NCI-H774 (cell line): ENCODE results near the gene NUP98.

Experiments
- DNase-seq: peaks from one replicate; lab custom pipeline; 2025; lab: John Stamatoyannopoulos, UW

NUP98 gene

GRCh38 chr11:3735827-3736226, 61.5 kb downstream of the NUP98 start:
- DNase-seq, result no peak

GRCh38 chr11:3732671-3733436, 64.5 kb downstream of the NUP98 start:
- DNase-seq, result no peak

GRCh38 chr11:3723014-3723708, 74.2 kb downstream of the NUP98 start:
- no peak for DNase-seq

DNA sequence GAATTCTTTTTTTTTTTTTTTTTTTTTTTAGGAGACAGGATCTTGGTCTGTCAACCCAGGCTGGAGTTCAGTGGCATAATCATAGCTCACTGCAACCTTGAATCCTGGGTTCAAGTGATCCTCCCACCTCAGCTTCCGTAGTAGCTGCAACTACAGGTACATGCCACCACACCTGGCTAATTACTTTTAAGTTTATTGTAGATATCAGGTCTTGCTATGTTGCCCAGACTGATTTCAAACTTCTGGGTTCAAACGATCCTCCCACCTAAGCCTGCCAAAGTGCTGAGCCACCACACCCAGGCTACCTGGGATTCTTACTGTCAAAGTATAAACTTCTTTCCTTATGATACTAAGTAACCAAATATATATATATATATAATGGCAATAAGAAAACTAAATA, 75.3 kb downstream of the NUP98 start:
- DNase-seq, result no peak

GRCh38 chr11:3720997-3721396, 76.4 kb downstream of the NUP98 start:
- no peak for DNase-seq

- DNase-seq, result no peak
Observed at GRCh38 chr11:3712274-3712673, 85.1 kb downstream of the NUP98 start.

DNA sequence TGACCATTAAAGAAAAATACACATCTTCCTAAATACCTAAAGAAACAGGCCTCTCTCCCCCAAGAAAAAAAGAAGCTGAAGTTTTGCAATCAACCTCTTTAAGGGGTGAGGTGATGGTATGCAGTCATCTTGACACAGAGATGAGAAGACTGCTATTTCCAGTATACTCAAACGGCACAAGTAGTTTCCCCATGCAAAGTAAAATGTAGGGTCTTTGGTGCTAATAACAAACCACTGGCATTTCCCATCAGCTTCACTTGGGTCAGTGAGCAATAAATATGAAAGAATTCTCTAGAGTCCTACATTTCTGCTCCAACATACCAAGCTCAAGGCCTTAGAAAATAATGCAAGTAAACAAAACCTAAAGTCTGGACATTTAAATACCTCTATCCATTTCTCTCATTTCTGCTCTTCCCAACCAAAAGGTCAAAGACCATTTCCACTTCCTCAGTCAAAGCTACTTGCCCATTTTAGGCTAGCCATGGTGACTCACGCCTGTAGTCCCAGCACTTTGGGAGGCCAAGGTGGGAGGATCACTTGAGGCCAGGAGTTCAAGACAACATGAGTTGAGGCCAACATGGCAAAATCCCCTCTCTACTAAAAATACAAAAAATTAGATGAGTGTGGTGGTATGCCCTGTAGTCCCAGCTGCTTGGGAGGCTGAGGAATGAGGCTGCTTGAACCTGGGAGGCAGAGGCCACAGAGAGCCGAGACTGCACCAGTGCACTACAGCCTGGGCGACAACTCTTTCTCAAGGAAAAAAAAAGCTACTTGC, 86.7 kb downstream of the NUP98 start:
- DNase-seq, result no peak

DNA sequence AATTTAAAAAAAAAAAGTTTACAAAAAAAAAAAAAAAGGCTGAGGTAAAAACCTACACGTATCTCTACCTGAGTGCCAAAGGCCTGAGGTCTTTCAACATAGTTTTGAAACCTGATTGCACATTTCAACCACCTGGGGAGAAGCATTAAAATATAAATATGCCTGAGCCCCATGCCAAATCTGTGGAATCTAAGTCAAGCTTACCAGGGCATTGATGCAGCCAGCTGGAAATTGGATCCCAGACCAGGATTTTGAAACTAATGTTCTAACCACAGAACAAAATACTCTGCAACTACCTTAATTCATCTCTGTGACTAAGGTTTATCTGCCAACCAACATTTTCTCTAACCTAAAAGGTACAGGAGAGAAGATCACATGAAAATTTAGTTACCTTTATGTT, 87.4 kb downstream of the NUP98 start:
- DNase-seq, result no peak

DNA sequence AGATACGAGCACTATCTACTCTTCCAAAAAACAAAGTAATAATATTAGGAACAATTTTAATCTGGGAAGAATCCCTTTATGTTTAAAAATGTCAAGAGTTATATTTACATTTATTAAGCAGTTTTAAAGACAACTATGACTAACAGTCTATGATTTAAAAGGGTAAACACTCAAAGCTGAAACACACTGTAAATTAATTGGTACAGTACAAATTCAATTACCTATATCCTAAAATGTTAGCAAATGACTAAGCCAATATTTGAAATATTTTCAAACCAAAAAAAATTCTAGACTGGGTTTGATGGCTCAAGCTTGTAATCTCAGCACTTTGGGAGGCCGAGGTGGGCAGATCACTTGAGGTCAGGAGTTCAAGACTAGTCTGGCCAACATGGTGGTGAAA, 90.2 kb downstream of the NUP98 start:
- DNase-seq, result no peak

GRCh38 chr11:3703383-3703782, 94.0 kb downstream of the NUP98 start:
- DNase-seq, result no peak

DNA sequence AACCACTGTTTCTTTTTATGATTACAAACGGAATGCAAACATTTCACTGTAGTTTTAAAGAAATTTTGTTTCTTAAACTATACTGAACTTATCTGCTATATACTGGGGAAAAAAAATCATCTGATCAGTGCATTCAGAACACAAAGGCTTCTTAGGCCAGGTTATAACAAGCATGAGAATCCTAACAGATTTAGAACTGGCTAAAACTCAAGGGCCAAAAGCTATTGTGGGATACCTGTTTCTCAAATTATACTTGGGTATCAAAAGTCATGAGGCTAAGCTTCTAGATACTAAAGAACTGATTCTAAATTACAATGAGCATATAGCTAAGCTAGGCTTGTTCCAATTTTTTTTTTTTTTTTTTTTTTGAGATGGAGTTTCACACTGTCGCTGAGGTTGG, 96.4 kb downstream of the NUP98 start:
- DNase-seq, result no peak

DNA sequence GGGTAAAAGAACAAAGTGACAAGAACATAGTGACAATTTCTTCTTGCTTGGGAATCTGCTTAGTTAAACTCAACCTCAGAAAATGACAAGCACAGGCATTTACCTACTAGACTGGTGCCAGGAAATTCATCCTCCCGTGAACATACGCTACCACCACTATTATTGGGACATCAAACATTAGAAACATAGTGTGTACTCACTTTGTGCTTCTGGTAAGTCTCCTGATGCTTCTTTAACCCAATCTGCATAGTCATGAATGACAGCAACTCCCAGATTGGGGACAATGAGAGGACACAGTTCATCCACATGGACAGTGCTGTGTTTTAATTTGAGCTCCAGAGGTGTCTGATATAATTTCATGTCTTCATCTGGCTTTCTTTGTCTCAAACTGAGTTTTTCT, 96.9 kb downstream of the NUP98 start:
- DNase-seq, result no peak

GRCh38 chr11:3686751-3687150, 110.6 kb downstream of the NUP98 start:
- DNase-seq, result no peak

DNA sequence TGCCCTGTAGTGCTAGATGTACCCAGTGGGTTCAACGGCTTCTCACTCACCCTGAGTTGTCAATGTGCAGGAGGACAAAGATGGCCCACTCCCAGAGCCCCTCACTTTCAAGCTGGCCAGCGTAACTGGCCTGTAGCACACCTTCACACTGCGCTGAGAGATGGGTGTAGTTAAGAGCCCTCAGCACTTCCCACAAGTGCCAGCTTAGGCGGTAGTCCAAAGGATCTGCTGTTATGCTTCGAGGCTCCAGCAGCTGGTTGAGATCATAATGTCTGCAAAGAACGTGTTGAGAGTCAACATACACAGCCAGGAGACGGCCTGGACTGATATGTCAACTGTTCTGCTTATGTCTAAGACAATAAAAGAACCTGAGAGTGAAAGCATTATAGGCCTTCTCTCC, 111.4 kb downstream of the NUP98 start:
- no peak for DNase-seq

DNA sequence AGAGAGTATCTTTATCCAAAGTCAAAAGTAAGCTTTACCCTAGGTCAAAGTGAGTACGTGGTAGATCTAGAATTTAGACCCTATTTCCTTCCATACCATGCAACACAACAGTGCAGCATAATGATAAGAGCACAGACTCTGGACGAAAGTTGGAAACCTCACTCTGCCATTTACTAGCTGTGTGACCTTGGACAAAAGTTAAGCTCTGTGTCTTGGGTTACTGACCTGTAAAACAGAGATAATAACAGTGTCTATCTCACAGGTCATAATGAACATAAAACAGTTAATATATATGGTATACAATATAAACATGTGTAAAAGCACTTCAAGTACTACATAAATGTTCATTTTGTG, 112.6 kb downstream of the NUP98 start:
- no peak for DNase-seq

DNA sequence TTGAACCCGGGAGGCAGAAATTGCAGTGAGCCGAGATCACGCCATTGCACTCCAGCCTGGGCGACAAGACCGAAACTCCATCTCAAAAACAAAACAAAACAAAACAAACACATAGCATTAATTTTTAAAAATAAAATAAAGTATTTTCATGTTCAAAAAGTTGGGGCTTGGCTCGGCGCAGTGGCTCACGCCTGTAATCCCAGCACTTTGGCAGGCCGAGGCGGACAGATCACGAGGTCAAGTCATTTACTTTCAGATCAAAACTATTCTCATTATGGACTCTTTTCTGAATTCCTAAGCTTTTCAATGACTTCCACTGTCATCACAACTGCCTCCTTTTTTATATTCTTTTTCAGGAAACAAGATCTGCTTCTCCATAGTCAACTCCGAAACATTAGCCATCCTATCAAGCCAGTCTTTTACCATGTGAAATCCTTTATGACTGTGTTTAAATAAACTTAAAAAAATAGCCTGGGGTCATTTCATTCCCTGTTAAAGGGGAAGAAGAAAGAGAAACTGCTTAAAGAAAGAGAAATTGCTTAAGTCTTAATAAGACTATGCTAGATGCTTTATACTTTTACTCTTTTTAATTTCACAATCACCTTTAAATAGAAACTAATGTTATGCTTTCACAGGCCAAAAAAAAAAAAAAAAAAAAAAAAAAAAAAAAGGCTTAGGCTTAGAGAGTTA, 113.1 kb downstream of the NUP98 start:
- no peak for DNase-seq

DNA sequence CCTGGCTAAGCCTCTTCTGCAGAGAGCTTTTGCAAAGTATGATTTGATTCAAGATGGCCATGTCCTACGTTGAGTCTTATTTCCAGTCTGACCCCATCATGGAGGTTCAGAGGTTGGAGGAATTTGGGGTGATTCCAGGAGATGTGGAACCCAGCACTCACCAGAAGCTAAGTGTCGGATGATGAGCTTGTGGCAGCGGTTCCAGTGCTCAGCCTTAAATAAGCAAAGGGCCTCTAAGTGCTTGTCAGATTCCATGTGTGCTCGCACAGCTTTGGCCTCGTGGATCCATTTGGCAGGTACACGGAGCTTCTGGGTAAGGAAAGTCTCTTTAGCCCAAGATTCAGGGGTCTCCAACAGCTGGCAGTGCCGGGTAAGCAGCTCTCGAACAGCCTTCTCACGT, 114.3 kb downstream of the NUP98 start:
- no peak for DNase-seq

DNA sequence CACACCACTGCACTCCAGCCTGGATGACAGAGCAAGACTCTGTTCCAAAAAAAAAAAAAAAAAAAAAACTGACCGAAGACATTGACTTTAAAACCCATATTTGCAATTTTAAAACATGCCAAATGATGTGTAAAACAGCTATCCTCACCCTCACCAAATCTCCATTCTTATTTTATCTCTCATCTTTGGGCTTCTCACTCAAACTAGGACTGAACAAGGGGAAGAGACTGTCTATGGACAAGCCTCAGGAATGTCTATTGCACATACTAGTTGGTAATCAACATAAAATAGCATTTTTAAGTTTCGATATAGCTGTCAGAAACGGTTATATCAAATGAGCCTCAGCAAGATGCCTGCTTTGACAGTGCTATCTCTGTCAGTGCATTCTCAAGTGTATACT, 118.3 kb downstream of the NUP98 start:
- DNase-seq, result no peak

GRCh38 chr11:3675971-3676370, 121.4 kb downstream of the NUP98 start:
- no peak for DNase-seq

DNA sequence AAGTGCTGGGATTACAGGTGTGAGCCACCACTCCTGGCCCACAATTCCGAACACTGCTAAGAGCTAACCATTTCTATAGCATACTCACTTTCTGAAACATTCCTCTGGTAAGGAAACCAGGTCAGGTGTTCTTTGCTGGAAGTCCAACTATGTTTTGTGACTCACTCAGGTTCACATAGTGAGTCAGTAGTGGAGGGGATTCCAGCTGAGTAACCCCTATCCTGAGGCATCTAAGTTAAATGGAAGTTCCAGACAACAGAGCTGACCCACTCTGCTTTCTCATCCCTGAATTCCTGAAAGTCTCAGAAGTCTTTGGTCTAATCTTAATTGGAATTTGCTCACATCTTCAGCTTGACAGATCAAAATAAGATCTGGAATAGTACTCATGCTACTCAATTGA, 123.2 kb downstream of the NUP98 start:
- DNase-seq, result no peak

- DNase-seq, result no peak
Observed at GRCh38 chr11:3671334-3672254, 125.8 kb downstream of the NUP98 start, which contains the start of gene CHRNA10. CHRNA10 (minus strand) TSS chr11:3671384; CDS start chr11:3671312, 72 bp downstream.
